Cardiac septum (tissue), 1 donor: ENCODE results near the gene ZC3H4. TPM values are rescaled to one million over a fixed set of nuclear protein-coding genes. Genes with fewer than 3 reads are reported as not detected.
A peak's percentile ranks its signal among the peaks of the same experiment; 100 is the strongest.
"Not testable (repeated sequence)": the region's sequence is repeated elsewhere in the genome, so short reads cannot be mapped to it uniquely, and the experiment has no call there.

Source experiments
- DNase-seq: peaks from one replicate; pipeline ENCODE4 v3.0.0-alpha.2; 2020; ENCODE audit warnings: low spot score
- intact Hi-C: fragments of 100-400 bp; cut with DNase I; formaldehyde crosslinking; loops from one replicate; pipeline ENCODE4 v1.14.0; 2022
- total RNA-seq: library from RNA; stranded (reverse); fragmentation: NEBNext Ultra II Directional; extraction: Animal tissue kit (Norgen Biotek cat#: 25700); gene quantifications from one replicate; pipeline ENCODE4 v1.2.1, GENCODE V29; 2021
- donor health status: DM: no; HTN: no; CAD: no.

Gene ZC3H4
- total RNA-seq, 1 donor from 2014 or later: 28.1 TPM

DNA sequence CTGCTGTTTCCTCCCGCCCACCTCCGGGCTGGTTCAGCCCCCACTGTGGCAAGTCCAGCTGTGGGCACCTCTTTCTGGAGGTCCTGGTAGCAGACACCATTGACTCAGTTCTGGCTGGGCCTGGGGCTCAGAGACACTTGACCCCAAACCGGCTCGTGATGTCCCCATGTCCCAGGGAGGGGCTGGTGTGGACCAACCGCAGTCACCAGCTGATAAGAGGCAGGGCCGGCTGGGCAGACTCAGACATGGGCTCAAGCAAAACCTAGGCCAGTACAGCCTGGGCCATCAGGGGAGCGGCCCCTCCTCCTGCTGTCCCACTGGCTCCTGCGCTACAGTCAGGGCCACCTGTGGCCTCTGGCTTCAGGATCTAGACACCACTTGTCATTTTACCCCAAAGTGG lies 45.3 kb downstream of the ZC3H4 start:
- DNase-seq: no peak
- intact Hi-C loops: no loop called here

- intact Hi-C loops: no loop called here
- DNase-seq: no peak
Observed at GRCh38 chr19:47067215-47067847, 46.2 kb downstream of the ZC3H4 start.

DNA sequence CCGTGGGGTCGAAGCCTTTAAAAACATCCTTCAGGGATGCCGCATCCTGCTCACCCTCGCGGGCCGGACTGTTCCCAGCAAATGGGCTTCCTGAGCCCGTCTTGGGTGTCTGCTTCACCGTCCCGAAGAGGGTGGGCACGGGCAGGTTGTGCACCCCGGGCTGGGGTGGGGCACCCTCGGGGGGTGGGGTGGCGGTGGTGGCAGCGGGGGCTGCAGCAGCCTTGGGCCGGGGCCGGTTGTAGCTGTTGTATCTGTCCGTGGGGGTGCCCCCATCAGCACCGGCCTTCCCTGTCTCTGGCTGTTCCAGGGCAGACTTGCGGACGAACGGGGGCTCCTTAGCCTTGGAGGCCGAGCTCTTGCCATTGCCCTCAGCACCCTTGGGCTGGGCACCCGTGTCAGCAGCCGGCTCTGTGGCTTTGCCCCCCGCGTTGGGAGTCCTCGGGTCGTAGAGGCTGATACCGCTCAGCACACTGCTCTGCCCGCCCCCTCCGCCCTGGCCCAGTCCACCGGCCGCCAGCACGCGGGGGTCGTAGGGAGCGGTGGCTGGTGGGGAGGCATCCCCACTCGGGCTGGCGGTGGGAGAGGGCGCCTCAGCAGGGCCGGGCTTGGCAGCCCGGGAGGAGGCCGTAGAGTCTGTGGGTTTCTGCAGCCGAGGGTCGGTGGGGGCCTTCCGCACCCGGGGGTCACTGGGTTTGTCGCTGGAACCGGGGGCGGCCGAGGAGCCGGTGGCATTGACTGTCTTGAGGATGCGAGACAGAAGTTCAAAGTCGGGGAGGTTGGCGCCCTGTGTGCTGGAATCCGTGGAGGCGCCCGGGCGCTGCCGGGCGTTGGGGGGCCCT lies 47.0 kb downstream of the ZC3H4 start:
- intact Hi-C loops: no loop called here
- no peak for DNase-seq

DNA sequence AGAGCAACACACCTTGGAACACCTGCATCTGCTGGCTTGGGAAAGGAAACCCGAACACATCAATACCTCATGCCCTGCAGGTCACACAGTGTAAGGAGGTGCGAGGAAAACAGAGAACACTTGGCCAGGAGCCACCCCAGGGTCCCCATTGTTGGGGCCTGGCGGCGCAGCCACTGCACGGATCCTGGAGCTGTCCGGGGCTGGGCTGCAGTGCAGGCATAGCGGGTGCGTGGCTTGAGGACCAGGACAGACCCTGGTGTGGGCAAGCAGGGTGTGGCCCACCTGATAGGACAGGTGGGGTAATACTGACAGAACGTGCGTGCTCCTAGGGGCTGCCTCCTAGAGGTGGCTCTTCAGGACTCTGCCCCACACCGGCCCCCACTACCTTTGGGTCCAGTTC lies 48.3 kb downstream of the ZC3H4 start:
- DNase-seq: no peak
- intact Hi-C loops: no loop called here

DNA sequence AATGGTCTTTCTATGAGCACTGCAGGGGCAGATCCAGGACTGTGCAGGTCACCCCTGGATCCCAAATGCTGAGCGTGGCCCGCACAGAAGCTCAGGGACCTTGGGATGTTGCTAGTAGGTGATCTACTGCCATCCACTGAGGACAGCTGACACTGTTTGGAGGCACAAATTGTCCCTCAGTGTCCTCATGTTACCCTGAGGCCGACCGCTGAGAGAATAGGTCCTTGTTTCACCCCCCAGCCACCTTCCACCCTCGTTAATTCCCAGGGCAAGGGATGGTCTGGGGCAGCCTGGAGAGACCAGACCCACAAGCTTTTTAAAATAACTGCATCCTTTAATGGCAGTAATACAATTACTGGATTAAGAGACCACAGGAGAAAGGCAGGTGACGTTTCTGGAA lies 49.7 kb downstream of the ZC3H4 start:
- intact Hi-C loops: no loop called here
- DNase-seq: no peak

DNA sequence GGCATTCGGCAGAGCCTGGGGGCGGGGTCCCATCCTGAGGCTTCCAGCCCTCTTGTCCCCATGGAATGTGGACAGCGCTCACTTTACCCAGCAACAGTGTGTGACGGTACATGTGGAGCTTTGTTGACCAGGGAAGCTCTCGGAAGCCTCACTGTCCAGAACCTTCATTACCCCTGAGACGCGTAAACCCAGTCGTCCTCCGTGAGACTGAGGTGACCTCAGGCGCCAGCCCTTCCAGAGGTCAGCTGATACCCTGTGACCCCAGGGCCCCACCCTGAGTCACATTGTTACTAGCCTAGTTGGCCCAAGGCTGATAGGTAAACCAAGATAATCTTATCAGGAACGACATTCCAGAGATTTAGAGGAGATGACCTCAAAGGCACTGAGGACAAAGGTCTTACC lies 55.0 kb downstream of the ZC3H4 start:
- intact Hi-C loops: no loop called here
- no peak for DNase-seq

DNA sequence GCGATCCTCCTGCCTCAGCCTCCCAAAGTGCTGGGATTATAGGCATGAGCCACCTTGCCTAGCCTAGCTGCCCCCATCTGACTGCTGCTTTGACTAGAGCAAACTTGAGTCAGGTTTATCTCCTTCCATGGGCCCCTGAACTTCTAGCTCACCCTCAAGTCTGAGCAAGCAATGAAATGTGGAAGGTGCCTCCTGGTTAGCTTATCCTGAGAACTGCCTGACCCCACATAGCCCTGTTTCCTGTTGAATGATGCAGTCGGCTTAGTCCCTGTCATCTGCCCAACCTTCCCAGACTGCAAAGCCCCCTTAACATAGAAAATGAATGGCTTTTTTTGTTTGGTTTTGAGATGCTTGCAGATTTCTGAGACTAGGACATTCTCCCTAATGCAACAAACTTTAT lies 56.2 kb downstream of the ZC3H4 start:
- intact Hi-C loops: no loop called here

GRCh38 chr19:47056411-47056810 lies 57.2 kb downstream of the ZC3H4 start:
- intact Hi-C loops: no loop called here
- DNase-seq: no peak

More for the DNA sequence above, 56.2 kb downstream of the ZC3H4 start:
- DNase-seq: no peak

DNA sequence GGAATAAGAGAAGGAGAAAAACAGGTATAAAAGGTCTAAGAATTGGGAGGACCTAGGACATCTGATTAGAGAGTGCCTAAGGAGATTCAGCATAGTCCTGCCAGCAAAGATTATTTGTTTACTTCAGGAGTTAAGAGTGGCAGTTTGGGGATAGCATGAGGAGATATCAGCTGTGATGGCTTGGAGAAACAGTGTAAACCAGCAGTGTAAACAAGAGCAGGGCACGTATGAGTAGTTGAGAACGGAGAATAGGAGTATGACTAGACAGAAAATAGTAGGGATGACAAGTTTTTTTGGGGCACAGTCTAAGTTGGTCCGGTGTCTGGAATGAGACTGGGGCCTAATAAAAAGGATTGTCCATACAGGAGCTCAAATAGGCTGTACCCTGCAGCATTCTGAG lies 63.0 kb downstream of the ZC3H4 start:
- DNase-seq, intact Hi-C loops: not testable (repeated sequence)

GRCh38 chr19:47049307-47049700 lies 64.3 kb downstream of the ZC3H4 start:
- intact Hi-C loops: no loop called here

DNA sequence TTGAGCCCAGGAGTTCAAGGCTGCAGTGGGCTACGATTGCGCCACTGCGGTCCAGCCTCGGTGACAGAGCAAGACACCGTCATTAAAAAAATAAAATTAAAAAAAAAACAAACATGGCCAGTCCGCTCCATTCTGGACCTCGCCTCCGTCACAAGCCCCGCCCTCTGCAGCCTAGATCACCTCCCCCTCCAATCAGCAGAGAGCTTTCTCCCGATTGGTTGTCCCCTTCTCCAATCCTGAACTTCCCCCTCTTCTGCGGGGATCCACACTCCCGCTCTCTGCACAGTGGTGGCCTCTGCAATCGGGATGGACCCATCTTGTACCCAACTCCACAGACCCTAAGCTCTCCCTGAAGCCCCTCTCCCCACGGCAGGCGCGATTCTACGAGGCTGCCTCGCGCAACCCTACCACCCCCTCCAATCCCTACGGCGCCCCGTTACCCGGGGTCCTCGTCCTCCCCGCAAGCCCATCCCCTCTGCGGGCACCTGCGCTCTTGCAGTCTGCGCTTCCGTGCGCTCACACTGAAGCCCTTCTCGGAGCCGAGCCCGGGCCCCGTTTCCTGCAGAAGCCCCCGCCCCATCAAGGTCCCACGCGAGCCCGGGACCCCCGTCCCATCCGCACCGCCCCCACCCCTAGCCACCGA lies 65.7 kb downstream of the ZC3H4 start:
- intact Hi-C loops: no loop called here
- peak; percentile 90 for DNase-seq

More at GRCh38 chr19:47049307-47049700, 64.3 kb downstream of the ZC3H4 start:
- no peak for DNase-seq

DNA sequence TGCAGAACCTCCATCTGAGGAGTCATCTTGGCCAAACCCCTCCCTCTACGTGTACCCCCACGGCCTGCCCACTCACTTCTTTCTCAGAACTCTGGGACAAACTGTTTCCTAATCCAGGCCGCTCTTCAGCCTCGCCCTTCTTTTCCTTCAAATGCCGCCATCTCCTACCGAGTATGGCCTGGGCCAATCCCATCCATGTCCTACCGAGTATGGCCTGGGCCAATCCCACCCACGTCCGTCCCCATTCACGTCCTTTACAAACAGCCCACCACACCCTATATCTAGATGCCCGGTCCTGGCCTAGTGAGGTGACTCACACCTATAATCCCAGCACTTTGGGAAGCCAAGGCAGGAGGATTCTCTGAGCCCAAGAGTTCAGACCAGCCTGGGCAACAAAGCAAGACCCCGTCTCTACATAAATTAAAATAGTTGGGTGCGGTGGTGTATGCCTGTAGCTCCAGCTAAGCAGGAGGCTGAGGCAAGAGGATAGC lies 66.3 kb downstream of the ZC3H4 start:
- intact Hi-C loops: no loop called here
- DNase-seq: no peak

- no peak for DNase-seq
- intact Hi-C loops: no loop called here
Observed at GRCh38 chr19:47045867-47046470, 67.6 kb downstream of the ZC3H4 start.

DNA sequence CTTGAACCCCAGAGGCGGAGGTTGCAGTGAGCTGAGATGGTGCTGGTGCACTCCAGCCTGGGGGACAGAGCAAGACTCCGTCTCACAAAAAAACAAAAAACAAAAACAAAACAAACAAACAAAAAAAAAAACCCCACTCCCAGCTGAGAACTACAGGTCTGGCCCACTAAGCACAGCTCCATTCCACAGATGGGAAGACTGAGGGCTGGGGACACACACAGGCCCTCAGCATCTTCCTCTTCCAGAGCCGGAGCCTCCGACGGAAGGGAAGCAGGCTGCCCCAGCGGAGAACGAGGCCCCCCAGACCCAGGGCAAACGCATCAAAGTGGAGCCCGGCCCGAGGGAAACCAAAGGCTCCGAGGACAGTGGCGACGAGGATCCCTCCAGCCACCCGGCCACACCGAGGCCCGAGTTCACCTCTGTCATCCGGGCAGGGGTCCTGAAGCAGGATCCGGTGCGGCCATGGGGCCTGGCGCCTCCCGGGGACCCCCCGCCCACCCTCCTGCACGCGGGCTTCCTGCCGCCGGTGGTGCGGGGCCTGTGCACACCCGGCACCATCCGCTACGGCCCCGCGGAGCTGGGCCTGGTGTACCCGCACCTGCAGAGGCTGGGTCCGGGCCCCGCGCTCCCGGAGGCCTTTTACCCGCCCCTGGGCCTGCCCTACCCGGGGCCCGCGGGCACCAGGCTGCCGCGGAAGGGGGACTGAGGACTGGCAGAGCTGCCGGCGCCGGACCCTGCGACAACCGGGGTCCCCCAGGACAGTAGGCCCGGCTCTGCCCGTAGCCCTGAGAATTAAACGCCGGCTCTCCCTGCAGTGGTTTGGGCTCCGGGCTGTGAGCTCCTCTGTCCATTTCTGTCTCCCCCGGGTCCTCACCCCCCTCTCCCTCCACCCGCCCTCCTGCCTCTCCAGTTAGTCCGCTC lies 68.4 kb downstream of the ZC3H4 start:
- no peak for DNase-seq
- intact Hi-C loops: no loop called here

- DNase-seq: no peak
- intact Hi-C loops: no loop called here
Observed at GRCh38 chr19:47040869-47041268, 72.7 kb downstream of the ZC3H4 start.

DNA sequence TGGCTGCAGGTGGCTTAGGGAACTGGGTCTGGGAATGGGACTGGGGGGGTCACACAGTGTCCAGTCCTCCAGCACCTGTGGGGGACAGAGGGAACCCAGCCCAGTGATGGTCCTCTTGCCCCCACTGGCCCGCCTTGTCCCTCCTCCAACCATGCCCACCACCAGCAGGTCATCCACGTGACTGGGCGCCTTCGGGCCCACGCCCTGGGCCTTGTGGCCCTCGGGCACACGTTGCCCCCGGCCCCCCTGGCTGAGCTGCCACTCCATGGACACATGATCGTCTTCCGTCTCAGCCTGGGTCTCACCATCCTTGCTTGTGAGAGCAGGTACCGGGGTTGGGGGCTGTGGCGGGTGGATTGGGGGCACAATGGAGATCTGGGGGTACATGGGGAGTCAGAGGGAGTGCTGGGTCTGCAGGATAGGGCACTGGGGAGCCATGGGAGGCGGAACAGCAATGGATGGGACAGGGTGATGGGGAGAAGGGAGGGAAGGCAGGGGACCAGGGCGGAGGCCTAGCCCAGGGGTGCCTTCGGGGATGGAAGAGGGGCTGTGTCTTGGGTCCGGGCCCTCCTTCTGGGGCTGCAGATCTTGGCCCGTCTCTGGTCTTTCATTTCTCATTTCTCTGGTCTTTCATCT lies 74.2 kb downstream of the ZC3H4 start:
- no peak for DNase-seq
- intact Hi-C loops: no loop called here

DNA sequence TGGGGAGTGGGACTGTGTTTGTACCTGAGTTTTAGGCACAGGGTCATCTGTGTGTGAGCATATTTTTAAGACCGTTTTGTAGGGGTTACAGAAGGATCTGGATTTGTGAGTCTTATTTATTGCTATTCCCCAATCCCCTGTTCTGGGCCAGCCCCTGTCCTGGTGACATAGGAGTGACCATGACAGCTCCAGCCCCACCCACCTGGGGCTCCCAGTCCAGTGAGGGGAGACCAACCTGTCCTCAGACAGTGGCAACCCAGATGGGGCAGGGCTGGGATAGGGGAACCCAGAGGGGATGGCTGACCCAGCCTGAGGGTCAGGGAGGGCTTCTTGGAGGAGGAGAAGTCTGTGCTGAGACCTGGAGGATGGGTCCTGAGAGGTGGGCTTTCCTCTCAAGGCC lies 75.8 kb downstream of the ZC3H4 start:
- intact Hi-C loops: loop anchor here (2.0 kb wide), 1 partner anchor 87 kb away; no protein-coding TSS in a partner anchor
- no peak for DNase-seq

GRCh38 chr19:47036097-47036651 lies 77.4 kb downstream of the ZC3H4 start:
- DNase-seq: no peak
- intact Hi-C loops: loop anchor here (2.0 kb wide), 1 partner anchor 89 kb away; no protein-coding TSS in a partner anchor
